ENCODE results near the gene NFIB.

Gene NFIB

GRCh38 chr9:14136047-14136635 is 177.8 kb downstream of the NFIB start:
- intact Hi-C loops (cut with DNase I): no loop called here
- no peak for DNase-seq

- no peak for DNase-seq
- intact Hi-C loops (cut with DNase I): no loop called here
Measured at GRCh38 chr9:14135421-14135820, 178.5 kb downstream of the NFIB start.

GRCh38 chr9:14133394-14133793 is 180.5 kb downstream of the NFIB start:
- DNase-seq: no peak
- intact Hi-C loops (cut with DNase I): no loop called here

- intact Hi-C loops (cut with DNase I): no loop called here
- DNase-seq: no peak
Measured at GRCh38 chr9:14132775-14133174, 181.2 kb downstream of the NFIB start.

- no peak for DNase-seq
- intact Hi-C loops (cut with DNase I): no loop called here
Measured at GRCh38 chr9:14131356-14132088, 182.4 kb downstream of the NFIB start.

GRCh38 chr9:14127656-14128055 is 186.3 kb downstream of the NFIB start:
- intact Hi-C loops (cut with DNase I): no loop called here
- DNase-seq: no peak

- intact Hi-C loops (cut with DNase I): no loop called here
- DNase-seq: no peak
Measured at GRCh38 chr9:14119694-14120514, 194.0 kb downstream of the NFIB start.

GRCh38 chr9:14112226-14112625 is 201.7 kb downstream of the NFIB start:
- intact Hi-C loops (cut with DNase I): no loop called here
- no peak for DNase-seq

GRCh38 chr9:14111696-14112095 is 202.2 kb downstream of the NFIB start:
- DNase-seq: no peak
- intact Hi-C loops (cut with DNase I): no loop called here

GRCh38 chr9:14107977-14108376 is 206.0 kb downstream of the NFIB start:
- intact Hi-C loops (cut with DNase I): no loop called here

GRCh38 chr9:14107495-14107894 is 206.4 kb downstream of the NFIB start:
- DNase-seq: no peak
- intact Hi-C loops (cut with DNase I): no loop called here

More at GRCh38 chr9:14107977-14108376, 206.0 kb downstream of the NFIB start:
- no peak for DNase-seq

GRCh38 chr9:14106699-14107098 is 207.2 kb downstream of the NFIB start:
- intact Hi-C loops (cut with DNase I): no loop called here

GRCh38 chr9:14104496-14104895 is 209.4 kb downstream of the NFIB start:
- intact Hi-C loops (cut with DNase I): no loop called here
- DNase-seq: no peak

More at GRCh38 chr9:14106699-14107098, 207.2 kb downstream of the NFIB start:
- no peak for DNase-seq

- intact Hi-C loops (cut with DNase I): no loop called here
- DNase-seq: no peak
Measured at GRCh38 chr9:14103115-14103514, 210.8 kb downstream of the NFIB start.

- intact Hi-C loops (cut with DNase I): loop anchor here (10.0 kb wide), 1 partner anchor 665 kb away; no protein-coding TSS in a partner anchor
- DNase-seq: no peak
Measured at GRCh38 chr9:14099737-14100136, 214.2 kb downstream of the NFIB start.

GRCh38 chr9:14098486-14099180 is 215.3 kb downstream of the NFIB start:
- intact Hi-C loops (cut with DNase I): loop anchor here (10.0 kb wide), 1 partner anchor 664 kb away; no protein-coding TSS in a partner anchor

GRCh38 chr9:14097666-14098415 is 216.1 kb downstream of the NFIB start:
- intact Hi-C loops (cut with DNase I): loop anchor here (10.0 kb wide), 1 partner anchor 663 kb away; no protein-coding TSS in a partner anchor
- no peak for DNase-seq

More at GRCh38 chr9:14098486-14099180, 215.3 kb downstream of the NFIB start:
- no peak for DNase-seq

- no peak for DNase-seq
- intact Hi-C loops (cut with DNase I): loop anchor here (10.0 kb wide), 1 partner anchor 662 kb away; no protein-coding TSS in a partner anchor
Measured at GRCh38 chr9:14097215-14097614, 216.7 kb downstream of the NFIB start.

GRCh38 chr9:14096258-14096922 is 217.6 kb downstream of the NFIB start:
- intact Hi-C loops (cut with DNase I): loop anchor here (10.0 kb wide), 1 partner anchor 662 kb away; no protein-coding TSS in a partner anchor
- DNase-seq: no peak

All from posterior cingulate gyrus (tissue), 11 donors.